ENCODE data around the gene SPX.

SPX gene

DNA sequence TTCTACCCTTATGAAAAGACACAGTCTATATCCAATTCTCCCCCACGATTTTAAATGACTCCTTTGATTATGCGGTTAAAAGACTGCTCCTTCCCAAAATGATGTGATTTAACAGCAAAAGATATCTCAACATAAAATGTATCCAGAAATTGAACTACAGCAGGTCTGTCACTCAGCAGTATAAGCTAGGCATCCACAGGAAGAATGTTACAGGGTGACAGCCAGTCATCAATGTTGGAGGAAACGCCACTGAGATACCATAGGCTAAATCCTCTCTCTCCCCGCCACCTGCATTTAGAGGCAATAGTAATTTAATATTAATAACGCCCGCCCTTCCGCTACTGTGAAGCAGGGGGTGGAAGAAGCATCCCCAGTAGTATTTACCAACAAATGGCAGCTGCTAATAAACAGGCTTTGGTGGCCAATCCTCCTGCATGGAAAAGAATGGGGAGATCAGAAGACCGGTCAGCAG lies 25.3 kb upstream of the SPX start:
- POLR2A ChIA-PET: interaction anchor here (2.2 kb wide), 1 partner anchor 157 kb away, joined by 7 read pairs; the partner anchor contains the start of gene LDHB

DNA sequence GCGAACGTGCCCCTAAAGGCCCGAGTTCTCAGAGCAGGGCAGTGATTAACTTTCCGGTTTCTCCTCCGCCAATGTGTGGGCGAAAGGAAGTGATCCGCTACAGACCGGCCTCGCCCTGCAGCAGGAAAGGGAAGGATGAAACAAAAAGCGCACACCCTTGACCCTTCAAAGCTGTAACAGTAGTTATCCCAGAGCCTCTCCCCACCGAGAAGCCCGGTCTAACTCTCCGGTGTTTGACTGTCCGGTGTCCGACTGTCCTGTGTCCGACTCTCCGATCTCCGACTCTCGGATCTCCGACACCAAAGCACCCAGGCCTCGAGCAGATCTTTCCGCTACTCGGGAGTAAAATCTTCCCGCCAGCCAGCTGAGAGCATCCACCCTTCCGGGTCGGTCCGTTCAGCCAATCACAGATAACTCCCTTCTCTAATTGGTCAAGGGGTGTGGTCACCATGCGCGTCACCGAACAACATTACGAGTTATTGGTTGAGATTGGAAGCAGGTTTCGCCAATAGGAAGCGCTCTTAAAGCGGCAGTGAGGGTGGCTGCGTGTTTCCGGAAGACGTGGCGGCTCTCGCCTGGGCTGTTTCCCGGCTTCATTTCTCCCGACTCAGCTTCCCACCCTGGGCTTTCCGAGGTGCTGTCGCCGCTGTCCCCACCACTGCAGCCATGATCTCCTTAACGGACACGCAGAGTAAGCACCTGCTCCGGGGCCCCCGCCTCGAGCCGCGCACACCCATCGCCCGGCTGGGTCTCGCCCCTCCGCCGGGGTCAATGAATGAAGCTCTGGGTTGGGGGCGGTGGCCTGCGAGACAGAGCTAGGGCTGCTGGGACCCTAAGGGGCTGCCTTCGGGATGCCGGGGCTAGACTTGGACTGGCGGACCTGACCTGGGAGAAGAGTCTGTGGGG lies 24.6 kb upstream of the SPX start, which contains the start of the genes GOLT1B and RECQL:
Gene GOLT1B, plus strand, starts transcription at position 532 of the 906 bp plus-strand sequence. Its CDS starts 135 bp downstream, at position 667.
Gene RECQL, minus strand, starts transcription at position 378 of the 906 bp plus-strand sequence. CDS start 2,065 bp downstream, outside the sequence.
- peak; percentile 94 for DNase-seq (ENCODE audit: low read depth, low spot score)
- ChIA-PET CTCF (interaction anchor here (1.8 kb wide), 1 partner anchor 179 kb away, joined by 11 read pairs; no protein-coding TSS in a partner anchor), POLR2A (interaction anchor here (0.6 to 2.2 kb wide), 3 partner anchors 10 to 166 kb away, joined by 3 to 7 read pairs (median 4); partner anchors contain the start of gene LDHB)
- TF ChIP-seq, protein P1, sequence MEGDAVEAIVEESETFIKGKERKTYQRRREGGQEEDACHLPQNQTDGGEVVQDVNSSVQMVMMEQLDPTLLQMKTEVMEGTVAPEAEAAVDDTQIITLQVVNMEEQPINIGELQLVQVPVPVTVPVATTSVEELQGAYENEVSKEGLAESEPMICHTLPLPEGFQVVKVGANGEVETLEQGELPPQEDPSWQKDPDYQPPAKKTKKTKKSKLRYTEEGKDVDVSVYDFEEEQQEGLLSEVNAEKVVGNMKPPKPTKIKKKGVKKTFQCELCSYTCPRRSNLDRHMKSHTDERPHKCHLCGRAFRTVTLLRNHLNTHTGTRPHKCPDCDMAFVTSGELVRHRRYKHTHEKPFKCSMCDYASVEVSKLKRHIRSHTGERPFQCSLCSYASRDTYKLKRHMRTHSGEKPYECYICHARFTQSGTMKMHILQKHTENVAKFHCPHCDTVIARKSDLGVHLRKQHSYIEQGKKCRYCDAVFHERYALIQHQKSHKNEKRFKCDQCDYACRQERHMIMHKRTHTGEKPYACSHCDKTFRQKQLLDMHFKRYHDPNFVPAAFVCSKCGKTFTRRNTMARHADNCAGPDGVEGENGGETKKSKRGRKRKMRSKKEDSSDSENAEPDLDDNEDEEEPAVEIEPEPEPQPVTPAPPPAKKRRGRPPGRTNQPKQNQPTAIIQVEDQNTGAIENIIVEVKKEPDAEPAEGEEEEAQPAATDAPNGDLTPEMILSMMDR (IDR thresholded peaks at IDR 0.05; ENCODE audit: insufficient read depth, low read length, missing control alignments): no peak
- peak within 1 kb of the TSS; percentile 92 for H3K4me3 ChIP-seq (ENCODE audit: low read depth, low read length)

More for the DNA sequence above, 25.3 kb upstream of the SPX start:
- no peak for DNase-seq (ENCODE audit: low read depth, low spot score)
- peak overlapping the region; percentile 81 for H3K4me3 ChIP-seq (ENCODE audit: low read depth, low read length)
- CTCF ChIA-PET: interaction anchor here (1.8 kb wide), 1 partner anchor 180 kb away, joined by 11 read pairs; no protein-coding TSS in a partner anchor
- TF ChIP-seq, protein P1 (IDR thresholded peaks at IDR 0.05; ENCODE audit: insufficient read depth, low read length, missing control alignments): no peak

DNA sequence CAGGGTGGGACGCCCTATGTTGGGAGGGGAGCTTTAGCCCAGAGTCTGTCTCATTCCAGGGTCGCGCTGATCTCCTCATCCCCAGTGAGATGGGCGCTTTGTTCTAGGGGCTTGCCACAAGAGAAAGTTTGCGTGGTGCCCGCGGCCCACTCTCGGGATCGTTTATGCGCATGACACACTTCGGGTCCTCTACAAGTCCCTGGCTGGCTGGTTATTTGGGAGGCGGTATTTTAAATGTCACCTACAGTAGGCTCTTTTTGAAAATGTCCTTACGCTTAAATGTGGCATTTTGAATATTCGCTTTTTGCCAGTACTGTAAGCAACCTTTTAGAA lies 24.0 kb upstream of the SPX start:
- DNase-seq (ENCODE audit: low read depth, low spot score): no peak
- peak overlapping the region; percentile 92 for H3K4me3 ChIP-seq (ENCODE audit: low read depth, low read length)
- ChIA-PET POLR2A (interaction anchor here (0.6 to 2.2 kb wide), 3 partner anchors 10 to 166 kb away, joined by 3 to 7 read pairs (median 4); partner anchors contain the start of gene LDHB), CTCF (interaction anchor here (1.8 kb wide), 1 partner anchor 178 kb away, joined by 11 read pairs; no protein-coding TSS in a partner anchor)
- TF ChIP-seq, protein P1 (IDR thresholded peaks at IDR 0.05; ENCODE audit: insufficient read depth, low read length, missing control alignments): no peak

DNA sequence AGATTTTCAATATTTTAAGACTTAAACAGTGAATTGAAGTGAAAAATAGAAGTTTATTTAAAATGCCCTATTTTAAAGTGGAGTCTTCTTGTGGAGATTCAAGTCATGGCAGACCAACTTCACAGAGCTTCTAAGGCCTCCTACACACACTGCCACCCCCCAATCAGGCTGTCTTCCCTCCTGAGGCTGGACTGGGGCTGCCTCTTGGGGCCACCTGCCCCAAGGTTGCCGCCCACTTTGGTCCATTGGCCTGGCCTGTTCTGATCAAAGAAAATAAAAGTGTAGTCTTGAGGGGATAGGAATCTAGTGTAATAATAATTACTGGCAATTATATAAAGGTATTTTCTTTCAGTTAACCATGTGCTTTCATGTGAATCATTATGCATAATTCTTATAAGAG lies 23.2 kb upstream of the SPX start:
- TF ChIP-seq, protein P1 (IDR thresholded peaks at IDR 0.05; ENCODE audit: insufficient read depth, low read length, missing control alignments): no peak
- ChIA-PET POLR2A (no interaction called here), CTCF (no interaction called here)
- no peak for DNase-seq (ENCODE audit: low read depth, low spot score)
- H3K4me3 ChIP-seq (ENCODE audit: low read depth, low read length): peak overlapping the region; percentile 92

DNA sequence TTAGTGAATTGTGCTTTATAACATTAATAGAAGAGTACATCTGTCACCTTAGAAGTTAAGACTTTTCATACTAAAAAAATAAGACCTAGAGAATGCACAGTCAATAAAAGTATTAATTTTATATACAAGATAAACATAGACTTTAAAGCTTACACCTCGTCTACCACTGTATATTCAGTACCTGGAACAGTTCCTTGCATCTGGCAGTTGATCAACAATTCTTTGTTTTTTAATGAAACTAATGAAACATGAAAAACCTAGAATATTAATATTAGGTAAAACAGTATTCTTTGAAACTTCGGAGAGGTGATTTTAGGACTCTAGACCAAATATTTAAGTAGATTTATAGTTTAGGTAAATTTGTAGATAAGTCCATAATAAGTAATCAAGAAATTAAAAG lies 20.2 kb upstream of the SPX start:
- no peak overlapping the region for H3K4me3 ChIP-seq (ENCODE audit: low read depth, low read length)
- no peak for DNase-seq (ENCODE audit: low read depth, low spot score)
- TF ChIP-seq, protein P1 (IDR thresholded peaks at IDR 0.05; ENCODE audit: insufficient read depth, low read length, missing control alignments): no peak
- POLR2A ChIA-PET: no interaction called here
- CTCF ChIA-PET: interaction anchor here (0.9 kb wide), 1 partner anchor 13 kb away, joined by 3 read pairs; no protein-coding TSS in a partner anchor

DNA sequence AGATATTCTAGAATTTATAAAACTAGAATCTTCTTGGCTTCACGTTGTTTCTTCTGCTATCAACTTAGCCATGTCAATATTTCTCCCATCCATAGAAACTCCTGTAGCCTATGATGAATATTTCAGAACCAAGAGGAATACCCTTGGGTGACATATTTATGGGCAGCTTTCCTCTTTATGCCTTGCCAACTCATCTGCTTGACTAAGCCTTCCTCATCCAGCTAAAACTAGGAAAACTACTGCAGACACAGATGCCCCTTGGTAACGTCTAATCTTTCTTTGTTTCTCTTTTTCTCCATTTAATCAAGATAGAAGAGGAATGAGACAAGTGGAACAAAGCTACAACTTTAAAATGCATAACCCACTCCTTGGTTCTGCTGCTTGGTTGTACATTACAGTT lies 18.2 kb upstream of the SPX start:
- TF ChIP-seq, protein P1 (IDR thresholded peaks at IDR 0.05; ENCODE audit: insufficient read depth, low read length, missing control alignments): no peak
- DNase-seq (ENCODE audit: low read depth, low spot score): no peak
- no peak overlapping the region for H3K4me3 ChIP-seq (ENCODE audit: low read depth, low read length)
- CTCF ChIA-PET: interaction anchor here (1.4 kb wide), 1 partner anchor 20 kb away, joined by 4 read pairs; no protein-coding TSS in a partner anchor
- POLR2A ChIA-PET: no interaction called here
